ENCODE data around the gene CENPH.

The CENPH gene

DNA sequence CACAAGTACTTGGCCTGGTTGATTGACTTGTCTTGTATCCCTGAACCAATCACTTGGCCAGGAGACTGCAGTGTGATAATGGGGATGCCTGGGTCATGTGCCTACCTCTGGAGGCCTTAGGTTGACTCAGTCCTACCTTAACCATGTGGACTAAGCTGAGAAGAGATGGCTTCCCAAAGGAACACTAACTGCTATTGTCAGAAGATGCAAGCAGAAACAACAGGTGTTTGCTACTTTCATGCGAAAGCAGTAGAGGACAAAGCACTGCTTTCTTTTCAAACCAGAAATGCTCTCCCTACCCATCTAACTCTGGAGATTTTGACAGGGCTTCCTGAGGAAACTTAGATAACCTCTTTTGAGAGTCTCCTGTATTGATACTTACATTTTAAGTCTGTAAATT, 68.2 kb downstream of the CENPH start:
- TF ChIP-seq CTCF (conservative IDR thresholded peaks at IDR 0.05; ENCODE audit: low read depth, low read length), result no peak
- no peak overlapping the region for H3K4me3 ChIP-seq (ENCODE audit: low read depth, low read length)
- DNase-seq (ENCODE audit: low read depth), result no peak
